Astrocyte of the cerebellum (primary cell): ENCODE measurements around the gene ANKRD50.
A peak's percentile ranks its signal among the peaks of the same experiment; 100 is the strongest.

ENCODE experiments used
- DNase-seq: peaks from one replicate; pipeline ENCODE4 v3.0.0-alpha.2; 2011; ENCODE audit warnings: low read depth
- H3K4me3 ChIP-seq: 2 replicates; pipeline ENCODE4 v1.5.1; 2011; ENCODE audit warnings: mild to moderate bottlenecking, low read depth, low read length, moderate library complexity
- CTCF ChIP-seq: IDR thresholded peaks from 2 replicates; pipeline ENCODE4 v1.5.1; 2012; ENCODE audit warnings: low read length, low read depth, moderate library complexity, mild to moderate bottlenecking; ENCODE audit errors: missing control alignments
- in situ Hi-C: cut with HindIII; loops from 2 replicates; pipeline ENCODE4 v1.10.0; 2017; ENCODE audit warnings: low sequenced_read_pairs

The ANKRD50 gene

GRCh38 chr4:124710911-124711310, 1.6 kb downstream of the ANKRD50 start:
- no peak for TF ChIP-seq CTCF
- peak overlapping the region; percentile 82 for H3K4me3 ChIP-seq
- in situ Hi-C loops, result no loop called here
- no peak for DNase-seq

- DNase-seq, result no peak
- in situ Hi-C loops, result no loop called here
- no peak for TF ChIP-seq CTCF
- peak overlapping the region; percentile 82 for H3K4me3 ChIP-seq
Observed at GRCh38 chr4:124710015-124710741, 2.4 kb downstream of the ANKRD50 start.

GRCh38 chr4:124708517-124709300, 3.8 kb downstream of the ANKRD50 start:
- no peak for DNase-seq
- no peak for TF ChIP-seq CTCF
- in situ Hi-C loops, result no loop called here
- peak overlapping the region; percentile 82 for H3K4me3 ChIP-seq

GRCh38 chr4:124705393-124705792, 7.1 kb downstream of the ANKRD50 start:
- in situ Hi-C loops, result no loop called here
- DNase-seq, result no peak
- H3K4me3 ChIP-seq, result no peak overlapping the region
- no peak for TF ChIP-seq CTCF

- in situ Hi-C loops, result loop anchor here (5.0 kb wide), 1 partner anchor 49 kb away; no protein-coding TSS in a partner anchor
- H3K4me3 ChIP-seq, result no peak overlapping the region
- DNase-seq, result no peak
- no peak for TF ChIP-seq CTCF
Observed at GRCh38 chr4:124703154-124703553, 9.4 kb downstream of the ANKRD50 start.

GRCh38 chr4:124697441-124697840, 15.1 kb downstream of the ANKRD50 start:
- H3K4me3 ChIP-seq, result no peak overlapping the region
- DNase-seq, result no peak
- TF ChIP-seq CTCF, result no peak
- in situ Hi-C loops, result no loop called here
